Mesodermal cell (in vitro differentiated cells): ENCODE data around the gene POLE.

Experiments used
- H3K27ac ChIP-seq: 2 replicates; pipeline ENCODE4 v1.7.0; 2013; ENCODE audit warnings: mild to moderate bottlenecking, low read depth, low read length, moderate library complexity; ENCODE audit not compliant: severe bottlenecking
- H3K36me3 ChIP-seq: 2 replicates; pipeline ENCODE4 v1.7.1; 2013; ENCODE audit warnings: mild to moderate bottlenecking, low read length, moderate library complexity; ENCODE audit not compliant: control insufficient read depth, insufficient read depth
- H3K4me1 ChIP-seq: one replicate; pipeline ENCODE4 v1.7.1; 2013; ENCODE audit warnings: mild to moderate bottlenecking, low read length; ENCODE audit not compliant: insufficient read depth, control insufficient read depth, poor library complexity, severe bottlenecking
- H3K4me3 ChIP-seq: 2 replicates; pipeline ENCODE4 v1.7.0; 2013; ENCODE audit warnings: low read length, control low read depth, mild to moderate bottlenecking; ENCODE audit not compliant: insufficient read depth, poor library complexity, severe bottlenecking; ENCODE audit errors: extremely low read depth
- H3K9me3 ChIP-seq: 2 replicates; pipeline ENCODE4 v1.7.1; 2013; ENCODE audit warnings: mild to moderate bottlenecking, low read length, moderate library complexity; ENCODE audit not compliant: control insufficient read depth
- WGBS, 2 experiments: methylation state at CpG; one replicate each; pipeline ENCODE4 v1.1.5; 2013; ENCODE audit warnings: missing lambda C conversion rate in 2 of 2; ENCODE audit not compliant: insufficient coverage in 2 of 2; 5-methylcytosine and 5-hydroxymethylcytosine counted together

Gene POLE

DNA sequence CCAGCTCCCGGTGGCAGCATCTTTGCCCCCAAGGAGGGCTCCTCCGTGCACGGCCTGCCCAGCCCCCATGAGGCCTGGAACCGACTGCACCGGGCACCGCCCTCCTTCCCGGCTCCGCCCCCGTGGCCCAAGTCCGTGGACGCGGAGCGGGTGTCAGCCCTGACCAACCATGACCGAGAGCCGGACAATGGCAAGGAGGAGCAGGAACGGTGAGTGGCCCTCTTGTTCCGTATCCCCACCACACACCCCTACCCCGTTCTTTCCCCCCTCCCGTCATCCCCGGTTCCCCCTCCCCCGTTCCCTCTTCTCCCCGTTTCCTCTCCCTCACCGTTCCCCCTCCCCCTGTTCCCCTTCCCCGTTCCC lies 105.1 kb downstream of the POLE start:
- Histone ChIP-seq H3K4me3 (no peak overlapping the region), H3K4me1 (peaks cover 4% of the 10 kb centered on the region)

GRCh38 chr12:132581348-132582057 lies 105.6 kb downstream of the POLE start:
- WGBS, 2 experiments, result 64 to 83% methylated on average over 11 to 13 of the region's 17 CpGs

More for the DNA sequence above, 105.1 kb downstream of the POLE start:
- WGBS, 2 experiments, result 10 to 13% methylated on average over 16 to 17 of the region's 24 CpGs
- Histone ChIP-seq H3K36me3 (peaks cover 28% of the 10 kb centered on the region), H3K9me3 (no peaks in the 10 kb centered on the region), H3K27ac (no peak overlapping the region)

DNA sequence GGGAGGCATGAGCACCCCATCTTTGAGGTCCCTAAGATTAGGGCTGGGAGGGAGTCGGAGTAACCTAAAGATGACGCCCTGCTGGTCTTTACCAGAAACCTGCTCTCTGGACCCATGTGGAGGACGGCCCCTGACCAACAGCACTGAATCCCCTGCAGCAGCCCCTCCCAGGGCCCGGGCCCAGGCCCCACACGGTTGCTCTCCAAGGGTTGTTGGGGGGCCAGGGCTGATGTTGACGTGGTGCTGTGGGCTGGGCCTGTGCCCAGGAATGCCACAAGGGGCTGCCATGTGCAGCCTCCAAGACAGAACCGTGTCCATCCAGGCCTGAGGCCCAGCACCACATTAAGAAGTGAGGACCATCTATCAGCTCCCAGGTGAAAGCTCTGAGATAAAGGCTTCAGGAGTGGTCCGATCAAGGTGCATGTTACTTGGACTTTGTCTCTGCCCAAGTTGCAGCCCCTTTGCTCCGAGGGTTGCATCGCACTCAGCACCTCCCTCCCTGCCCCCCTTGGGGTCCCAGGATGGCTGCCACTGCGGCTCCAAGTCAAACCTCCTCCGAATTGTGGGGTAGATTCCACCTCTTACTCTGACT lies 106.3 kb downstream of the POLE start:
- Histone ChIP-seq H3K4me3 (no peak overlapping the region), H3K36me3 (peaks cover 37% of the 10 kb centered on the region), H3K9me3 (no peaks in the 10 kb centered on the region), H3K27ac (no peak overlapping the region), H3K4me1 (peaks cover 4% of the 10 kb centered on the region)
- 94 to 96% methylated on average over 8 to 10 of the region's 12 CpGs for WGBS, 2 experiments

More at GRCh38 chr12:132581348-132582057, 105.6 kb downstream of the POLE start:
- no peak overlapping the region for H3K4me3 ChIP-seq
- H3K4me1 ChIP-seq, result peaks cover 4% of the 10 kb centered on the region
- peaks cover 33% of the 10 kb centered on the region for H3K36me3 ChIP-seq
- no peaks in the 10 kb centered on the region for H3K9me3 ChIP-seq
- no peak overlapping the region for H3K27ac ChIP-seq

DNA sequence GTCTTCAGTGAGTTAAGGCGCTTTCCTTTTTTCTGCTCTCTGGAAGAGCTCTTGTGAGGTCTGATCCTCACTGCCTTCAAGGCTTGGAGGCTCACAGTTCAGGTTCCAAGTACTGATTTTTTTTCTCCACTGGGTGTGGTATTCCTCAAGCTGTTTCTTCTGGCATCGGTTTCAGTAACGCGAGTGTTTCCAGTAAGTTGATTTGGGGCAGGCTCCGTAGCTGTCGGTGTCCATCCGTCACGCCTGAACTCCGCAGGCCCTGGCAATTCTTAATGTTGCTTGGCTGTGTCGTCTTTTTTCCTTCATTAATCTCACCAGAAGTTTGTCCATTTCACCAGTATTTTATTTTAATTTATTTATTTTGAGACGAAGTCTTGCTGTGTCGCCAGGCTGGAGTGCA lies 107.4 kb downstream of the POLE start:
- Histone ChIP-seq H3K4me3 (no peak overlapping the region), H3K27ac (no peak overlapping the region), H3K9me3 (no peaks in the 10 kb centered on the region), H3K4me1 (peaks cover 4% of the 10 kb centered on the region), H3K36me3 (peaks cover 45% of the 10 kb centered on the region)
- 92 to 97% methylated on average over 7 to 9 of the region's 12 CpGs for WGBS, 2 experiments

DNA sequence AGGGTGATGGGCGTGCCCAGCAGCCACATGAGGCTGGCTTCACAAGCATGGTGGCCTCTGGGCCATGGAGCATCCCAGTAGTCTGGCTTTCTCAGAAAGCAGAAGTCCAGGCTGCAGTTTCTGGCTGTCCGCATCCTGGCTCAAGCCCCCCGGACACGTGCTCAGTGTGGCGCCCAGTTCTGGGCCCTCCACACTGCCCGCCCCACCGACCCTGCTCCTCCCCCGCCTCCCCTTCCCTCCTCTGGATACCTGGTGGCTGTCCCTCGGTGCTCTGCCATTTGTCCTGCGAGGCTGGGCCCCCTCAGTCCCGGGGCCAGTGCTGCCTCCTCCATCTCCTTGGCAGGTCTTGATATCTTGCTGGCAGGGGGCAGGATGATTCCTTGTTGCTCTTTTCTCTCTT lies 108.3 kb downstream of the POLE start:
- no peak overlapping the region for H3K27ac ChIP-seq
- peaks cover 54% of the 10 kb centered on the region for H3K36me3 ChIP-seq
- no peak overlapping the region for H3K4me3 ChIP-seq
- H3K4me1 ChIP-seq, result peaks cover 4% of the 10 kb centered on the region
- 95% methylated on average over 4 to 6 of the region's 11 CpGs for WGBS, 2 experiments
- H3K9me3 ChIP-seq, result no peaks in the 10 kb centered on the region

GRCh38 chr12:132578118-132578517 lies 109.0 kb downstream of the POLE start:
- no peaks in the 10 kb centered on the region for H3K9me3 ChIP-seq
- no peak overlapping the region for H3K4me3 ChIP-seq
- no peak overlapping the region for H3K27ac ChIP-seq
- peaks cover 59% of the 10 kb centered on the region for H3K36me3 ChIP-seq
- H3K4me1 ChIP-seq, result peaks cover 4% of the 10 kb centered on the region
- 91 to 99% methylated on average over 9 to 11 of the region's 11 CpGs for WGBS, 2 experiments

- H3K4me3 ChIP-seq, result no peak overlapping the region
- H3K27ac ChIP-seq, result no peak overlapping the region
- H3K36me3 ChIP-seq, result peaks cover 59% of the 10 kb centered on the region
- 91 to 92% methylated on average over 7 to 14 of the region's 22 CpGs for whole genome bisulfite sequencing, 2 experiments
- H3K9me3 ChIP-seq, result no peaks in the 10 kb centered on the region
- H3K4me1 ChIP-seq, result peaks cover 4% of the 10 kb centered on the region
Observed at GRCh38 chr12:132577191-132577920, 109.8 kb downstream of the POLE start.

- WGBS, 2 experiments, result 91 to 96% methylated on average over 12 of the region's 12 CpGs
- peaks cover 62% of the 10 kb centered on the region for H3K36me3 ChIP-seq
- no peak overlapping the region for H3K4me3 ChIP-seq
- no peaks in the 10 kb centered on the region for H3K9me3 ChIP-seq
- H3K27ac ChIP-seq, result no peak overlapping the region
- peaks cover 3% of the 10 kb centered on the region for H3K4me1 ChIP-seq
Observed at GRCh38 chr12:132576701-132577100, 110.4 kb downstream of the POLE start.

GRCh38 chr12:132575661-132576060 lies 111.5 kb downstream of the POLE start:
- Histone ChIP-seq H3K36me3 (peaks cover 64% of the 10 kb centered on the region), H3K4me1 (no peaks in the 10 kb centered on the region), H3K27ac (no peak overlapping the region), H3K9me3 (no peaks in the 10 kb centered on the region), H3K4me3 (no peak overlapping the region)
- 97% methylated on average over 8 to 10 of the region's 11 CpGs for WGBS, 2 experiments

DNA sequence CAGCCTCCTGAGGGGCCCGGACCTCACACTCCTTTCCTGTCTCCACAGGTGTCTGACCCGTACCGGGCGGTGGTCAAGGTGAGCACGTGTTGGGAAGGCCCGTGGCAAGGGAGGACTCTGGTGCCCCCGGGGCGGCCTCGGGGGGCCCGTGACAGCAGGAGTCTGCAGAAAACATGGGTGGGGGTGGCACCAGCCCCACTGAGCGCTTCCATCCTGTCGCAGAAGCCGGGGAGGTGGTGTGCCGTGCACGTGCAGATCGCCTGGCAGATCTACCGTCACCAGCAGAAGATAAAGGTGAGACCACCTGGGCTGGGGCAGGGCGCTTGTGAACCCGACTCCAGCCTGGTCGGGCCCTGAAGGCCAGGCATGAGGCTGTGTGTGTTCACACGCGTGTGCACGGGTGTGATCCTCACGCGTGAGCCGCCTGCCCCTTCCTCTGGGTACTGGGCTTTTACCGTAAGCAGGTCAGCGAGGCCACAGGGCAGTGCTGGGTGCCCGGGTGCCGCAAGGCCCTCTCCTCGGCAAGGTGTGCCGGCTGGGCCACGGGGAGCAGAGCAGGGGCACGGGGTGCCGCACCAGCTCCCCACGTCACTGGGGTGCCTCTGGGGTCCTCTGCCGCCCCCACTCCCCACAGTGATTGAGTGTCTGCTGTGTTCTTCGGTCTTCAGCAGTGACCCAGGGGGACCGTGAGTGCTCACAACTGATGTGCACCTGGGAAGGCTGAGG lies 112.7 kb downstream of the POLE start:
- H3K4me1 ChIP-seq, result no peaks in the 10 kb centered on the region
- 97 to 98% methylated on average over 33 to 38 of the region's 39 CpGs for WGBS, 2 experiments

More for the DNA sequence above, 112.7 kb downstream of the POLE start:
- H3K36me3 ChIP-seq, result peaks cover 64% of the 10 kb centered on the region
- no peak overlapping the region for H3K4me3 ChIP-seq
- no peaks in the 10 kb centered on the region for H3K9me3 ChIP-seq
- H3K27ac ChIP-seq, result no peak overlapping the region
